ENCODE results near the gene HLA-G.

Gene HLA-G

DNA sequence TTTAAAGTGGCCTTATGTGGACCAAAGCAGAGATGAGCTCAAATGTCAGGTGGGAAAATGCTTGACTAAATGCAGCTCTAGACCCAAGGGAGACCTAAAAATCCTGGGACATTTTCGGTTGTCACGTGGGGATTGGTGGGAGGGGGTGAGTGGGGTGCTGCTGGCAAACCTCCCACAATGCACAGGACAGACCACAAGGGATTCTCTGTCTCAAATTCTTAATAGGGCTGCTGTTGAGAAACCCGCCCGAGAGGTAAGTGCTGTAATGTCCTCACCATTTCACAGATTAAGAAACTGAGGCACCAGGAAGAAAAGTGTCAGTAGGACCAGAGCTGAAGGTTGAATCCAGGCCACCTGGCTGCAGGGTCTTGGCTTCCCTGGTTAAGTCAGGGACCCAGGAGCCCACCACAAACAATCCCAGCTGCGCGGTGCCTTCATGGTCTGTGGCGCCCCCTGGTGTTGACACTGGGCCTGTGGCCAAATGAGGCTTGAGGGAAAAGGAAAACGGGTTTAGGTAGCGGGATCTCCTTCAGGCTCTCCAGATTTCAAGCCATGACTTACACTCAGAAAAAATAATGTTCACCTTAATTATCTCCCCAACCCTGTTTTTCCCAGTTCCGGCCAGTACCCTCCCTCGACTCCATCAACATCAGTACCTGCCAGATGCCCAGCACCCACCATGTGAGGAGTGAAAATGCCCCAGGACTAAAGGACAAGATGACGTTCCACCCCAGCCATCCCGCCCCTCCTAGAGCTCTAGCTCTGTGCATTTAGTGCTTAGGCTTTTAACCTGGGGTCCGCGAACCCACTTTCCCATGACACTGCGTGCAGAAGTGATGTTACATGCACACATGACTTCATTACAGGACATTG lies 7.2 kb downstream of the HLA-G start:
- peak; percentile 86 for TF ChIP-seq CTCF (IDR thresholded peaks at IDR 0.05; ENCODE audit: low read depth, low read length)
- peak; percentile 40 for DNase-seq
- H3K27me3 ChIP-seq = peaks cover 3% of the 10 kb centered on the region; the same call in 1 of the 2 replicates

GRCh38 chr6:29839917-29840316 lies 12.3 kb downstream of the HLA-G start:
- no peak overlapping the region for H3K4me3 ChIP-seq (ENCODE audit: low read depth, low read length)
- H3K4me1 ChIP-seq = no peaks in the 10 kb centered on the region
- no peak for TF ChIP-seq CTCF (IDR thresholded peaks at IDR 0.05; ENCODE audit: low read depth, low read length)
- no peaks in the 10 kb centered on the region for H3K36me3 ChIP-seq
- no peaks in the 10 kb centered on the region for H3K9me3 ChIP-seq
- no peak for DNase-seq
- peaks cover 16% of the 10 kb centered on the region for H3K27me3 ChIP-seq

More for the DNA sequence above, 7.2 kb downstream of the HLA-G start:
- Histone ChIP-seq H3K9me3 (no peaks in the 10 kb centered on the region), H3K4me1 (no peaks in the 10 kb centered on the region), H3K36me3 (no peaks in the 10 kb centered on the region), H3K4me3 (ENCODE audit: low read depth, low read length) (no peak overlapping the region)

- H3K4me3 ChIP-seq (ENCODE audit: low read depth, low read length) = no peak overlapping the region
- no peak for DNase-seq
- H3K4me1 ChIP-seq = no peaks in the 10 kb centered on the region
- no peaks in the 10 kb centered on the region for H3K9me3 ChIP-seq
- H3K36me3 ChIP-seq = no peaks in the 10 kb centered on the region
- TF ChIP-seq CTCF (IDR thresholded peaks at IDR 0.05; ENCODE audit: low read depth, low read length) = no peak
- peaks cover 13% of the 10 kb centered on the region for H3K27me3 ChIP-seq
Measured at GRCh38 chr6:29841030-29841429, 13.4 kb downstream of the HLA-G start.

DNA sequence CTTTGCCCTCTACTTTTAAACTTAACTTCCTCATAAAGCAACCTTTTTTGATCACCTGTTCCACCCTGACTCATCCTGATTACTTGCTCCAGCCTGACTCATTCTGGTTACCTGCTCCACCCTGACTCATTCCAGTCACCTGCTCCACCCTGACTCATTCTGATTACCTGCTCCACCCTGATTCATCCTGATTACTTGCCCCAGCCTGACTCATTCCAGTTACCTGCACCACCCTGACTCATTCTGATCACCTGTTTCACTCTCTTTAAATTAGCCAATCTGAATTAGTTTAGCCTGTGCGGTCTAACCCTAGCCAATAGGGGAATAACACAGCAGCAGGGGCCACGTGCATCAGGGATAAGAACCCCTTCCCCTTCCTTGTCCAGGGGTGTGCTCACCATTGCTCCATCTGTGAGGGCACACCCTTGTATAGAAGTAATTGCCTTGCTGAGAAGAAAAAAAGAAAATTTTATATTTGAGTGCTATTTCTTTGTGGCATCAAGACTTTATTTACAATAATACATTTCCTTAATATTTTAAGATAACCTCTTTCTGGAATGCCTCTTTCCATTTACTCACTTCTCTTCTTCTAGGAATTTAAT lies 17.9 kb downstream of the HLA-G start:
- H3K9me3 ChIP-seq = no peaks in the 10 kb centered on the region
- no peak for DNase-seq
- H3K4me1 ChIP-seq = no peaks in the 10 kb centered on the region
- H3K27me3 ChIP-seq = peaks cover 34% of the 10 kb centered on the region
- no peak for TF ChIP-seq CTCF (IDR thresholded peaks at IDR 0.05; ENCODE audit: low read depth, low read length)
- no peak overlapping the region for H3K4me3 ChIP-seq (ENCODE audit: low read depth, low read length)
- no peaks in the 10 kb centered on the region for H3K36me3 ChIP-seq

- H3K27me3 ChIP-seq = peaks cover 37% of the 10 kb centered on the region
- no peak overlapping the region for H3K4me3 ChIP-seq (ENCODE audit: low read depth, low read length)
Measured at GRCh38 chr6:29847871-29848630, 20.4 kb downstream of the HLA-G start.

More at GRCh38 chr6:29847871-29848630, 20.4 kb downstream of the HLA-G start:
- TF ChIP-seq CTCF (IDR thresholded peaks at IDR 0.05; ENCODE audit: low read depth, low read length) = peak; percentile 94
- Histone ChIP-seq H3K9me3 (no peaks in the 10 kb centered on the region), H3K4me1 (no peaks in the 10 kb centered on the region), H3K36me3 (no peaks in the 10 kb centered on the region)
- DNase-seq = peak; percentile 78
